BE2C (cell line): ENCODE results near the gene ELP1.

Experiments used
- DNase-seq: peaks from one replicate; pipeline ENCODE4 v3.0.0-alpha.2; 2020
- H3K27me3 ChIP-seq: fragments of 250-450 bp; sonication (Bioruptor Pico); 2 replicates; pipeline ENCODE4 v1.5.1; 2020; ENCODE audit warnings: mild to moderate bottlenecking
- H3K36me3 ChIP-seq: fragments of 250-450 bp; sonication (Bioruptor Pico); 2 replicates; pipeline ENCODE4 v1.5.1; 2020; ENCODE audit warnings: mild to moderate bottlenecking
- H3K4me1 ChIP-seq: fragments of 250-450 bp; sonication (Bioruptor Pico); 2 replicates; pipeline ENCODE4 v1.5.1; 2020
- H3K4me3 ChIP-seq: 2 replicates; pipeline ENCODE4 v1.5.1; 2011; ENCODE audit warnings: low read depth, low read length
- H3K9me3 ChIP-seq: fragments of 250-450 bp; sonication (Bioruptor Pico); 2 replicates; pipeline ENCODE4 v1.5.1; 2020
- CTCF ChIP-seq: IDR thresholded peaks from 2 replicates; pipeline ENCODE4 v1.5.1; 2012; ENCODE audit warnings: mild to moderate bottlenecking, low read depth, low read length

Gene ELP1

GRCh38 chr9:108831496-108832178 is 102.3 kb downstream of the ELP1 start:
- Histone ChIP-seq H3K9me3 (no peaks in the 10 kb centered on the region), H3K27me3 (no peaks in the 10 kb centered on the region), H3K4me1 (no peaks in the 10 kb centered on the region), H3K36me3 (no peaks in the 10 kb centered on the region), H3K4me3 (no peak overlapping the region)
- no peak for DNase-seq
- TF ChIP-seq CTCF: no peak

GRCh38 chr9:108830272-108830671 is 103.7 kb downstream of the ELP1 start:
- Histone ChIP-seq H3K4me3 (no peak overlapping the region), H3K9me3 (no peaks in the 10 kb centered on the region), H3K4me1 (no peaks in the 10 kb centered on the region), H3K36me3 (no peaks in the 10 kb centered on the region), H3K27me3 (no peaks in the 10 kb centered on the region)
- no peak for DNase-seq
- no peak for TF ChIP-seq CTCF

GRCh38 chr9:108823829-108824228 is 110.1 kb downstream of the ELP1 start:
- H3K9me3 ChIP-seq: no peaks in the 10 kb centered on the region
- no peak overlapping the region for H3K4me3 ChIP-seq
- TF ChIP-seq CTCF: no peak
- no peaks in the 10 kb centered on the region for H3K27me3 ChIP-seq
- no peak for DNase-seq
- no peaks in the 10 kb centered on the region for H3K36me3 ChIP-seq
- no peaks in the 10 kb centered on the region for H3K4me1 ChIP-seq
